Calu3 (cell line): ENCODE results near the gene NECAB2. TPM values are rescaled to one million over a fixed set of nuclear protein-coding genes. Genes with fewer than 3 reads are reported as not detected.

Source experiments
- BruUV-seq: library from RNA; stranded (reverse); fragments of 400-500 nt; replicated peaks from 2 replicates; lab custom pipeline; 2021; lab: Mats Ljungman, UMichigan
- CTCF ChIA-PET: fragments of 300-600 bp; sonication (Branson Sonifier 250); formaldehyde crosslinking; loops from one replicate; lab custom pipeline; 2022; ENCODE audit warnings: antibody characterized with exemption; lab: Charles Lee
- DNase-seq: peaks from one replicate; pipeline ENCODE4 v3.0.0; 2022
- H3K27ac Mint-ChIP-seq: one replicate; pipeline ENCODE4 v1.8.0; 2022; ENCODE audit warnings: mixed read lengths; ENCODE audit not compliant: unreplicated experiment
- H3K27me3 Mint-ChIP-seq: one replicate; pipeline ENCODE4 v1.8.0; 2022; ENCODE audit warnings: mixed read lengths; ENCODE audit not compliant: unreplicated experiment
- H3K36me3 Mint-ChIP-seq: one replicate; pipeline ENCODE4 v1.8.0; 2022; ENCODE audit warnings: mild to moderate bottlenecking, moderate library complexity, mixed read lengths; ENCODE audit not compliant: insufficient read depth, unreplicated experiment
- H3K4me1 Mint-ChIP-seq: one replicate; pipeline ENCODE4 v1.8.0; 2022; ENCODE audit warnings: mild to moderate bottlenecking, low read depth, mixed read lengths; ENCODE audit not compliant: unreplicated experiment
- H3K4me3 Mint-ChIP-seq: one replicate; pipeline ENCODE4 v1.8.0; 2022; ENCODE audit warnings: mild to moderate bottlenecking, low read depth, moderate library complexity, mixed read lengths; ENCODE audit not compliant: unreplicated experiment
- H3K9me3 Mint-ChIP-seq: one replicate; pipeline ENCODE4 v1.8.0; 2022; ENCODE audit warnings: low read depth, mixed read lengths; ENCODE audit not compliant: unreplicated experiment
- intact Hi-C: fragments of 100-400 bp; cut with micrococcal nuclease; formaldehyde crosslinking; loops from one replicate; pipeline ENCODE4 v1.10.0; 2022; ENCODE audit not compliant: unreplicated experiment
- total RNA-seq: library from RNA; stranded (reverse); gene quantifications from 2 replicates; pipeline ENCODE4 v1.2.3, GENCODE V29; 2022
- TF ChIP-seq, protein P1 (sequence below): fragments of 200-600 bp; IDR thresholded peaks from one replicate; pipeline ENCODE4 v1.8.0; 2022; ENCODE audit warnings: antibody characterized with exemption; ENCODE audit not compliant: unreplicated experiment

The NECAB2 gene
- total RNA-seq, 1 experiment from 2014 or later = 0.28 TPM

DNA sequence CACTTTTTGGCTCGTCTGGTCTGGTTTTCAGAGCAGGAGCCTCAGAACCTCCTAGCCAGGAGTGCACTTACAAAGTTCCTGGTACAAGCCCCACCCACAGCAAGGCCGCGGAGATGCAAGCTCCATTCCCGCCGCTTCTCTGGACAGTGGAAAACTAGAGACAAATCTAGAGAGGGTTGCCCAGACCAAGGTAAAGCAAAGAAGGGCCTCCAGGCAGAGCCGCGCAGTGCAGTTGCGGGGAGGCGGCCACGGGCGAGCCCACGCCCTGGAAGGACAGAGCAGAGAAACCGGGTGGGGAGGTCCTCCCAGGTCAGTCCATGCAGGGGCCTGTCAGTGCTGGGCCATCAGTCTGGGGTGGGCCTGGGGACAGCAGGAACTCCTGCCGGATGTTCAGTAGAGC is 26.0 kb upstream of the NECAB2 start:
- no peaks in the 10 kb centered on the region for H3K9me3 Mint-ChIP-seq
- TF ChIP-seq, protein P1, sequence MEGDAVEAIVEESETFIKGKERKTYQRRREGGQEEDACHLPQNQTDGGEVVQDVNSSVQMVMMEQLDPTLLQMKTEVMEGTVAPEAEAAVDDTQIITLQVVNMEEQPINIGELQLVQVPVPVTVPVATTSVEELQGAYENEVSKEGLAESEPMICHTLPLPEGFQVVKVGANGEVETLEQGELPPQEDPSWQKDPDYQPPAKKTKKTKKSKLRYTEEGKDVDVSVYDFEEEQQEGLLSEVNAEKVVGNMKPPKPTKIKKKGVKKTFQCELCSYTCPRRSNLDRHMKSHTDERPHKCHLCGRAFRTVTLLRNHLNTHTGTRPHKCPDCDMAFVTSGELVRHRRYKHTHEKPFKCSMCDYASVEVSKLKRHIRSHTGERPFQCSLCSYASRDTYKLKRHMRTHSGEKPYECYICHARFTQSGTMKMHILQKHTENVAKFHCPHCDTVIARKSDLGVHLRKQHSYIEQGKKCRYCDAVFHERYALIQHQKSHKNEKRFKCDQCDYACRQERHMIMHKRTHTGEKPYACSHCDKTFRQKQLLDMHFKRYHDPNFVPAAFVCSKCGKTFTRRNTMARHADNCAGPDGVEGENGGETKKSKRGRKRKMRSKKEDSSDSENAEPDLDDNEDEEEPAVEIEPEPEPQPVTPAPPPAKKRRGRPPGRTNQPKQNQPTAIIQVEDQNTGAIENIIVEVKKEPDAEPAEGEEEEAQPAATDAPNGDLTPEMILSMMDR = no peak
- H3K4me3 Mint-ChIP-seq = no peak overlapping the region
- peaks cover 6% of the 10 kb centered on the region for H3K36me3 Mint-ChIP-seq
- no TSS peak for BruUV-seq
- intact Hi-C loops = no loop called here
- no peak overlapping the region for H3K27ac Mint-ChIP-seq
- H3K27me3 Mint-ChIP-seq = peaks cover 4% of the 10 kb centered on the region
- H3K4me1 Mint-ChIP-seq = peaks cover 9% of the 10 kb centered on the region
- CTCF ChIA-PET = no interaction called here
- no peak for DNase-seq

DNA sequence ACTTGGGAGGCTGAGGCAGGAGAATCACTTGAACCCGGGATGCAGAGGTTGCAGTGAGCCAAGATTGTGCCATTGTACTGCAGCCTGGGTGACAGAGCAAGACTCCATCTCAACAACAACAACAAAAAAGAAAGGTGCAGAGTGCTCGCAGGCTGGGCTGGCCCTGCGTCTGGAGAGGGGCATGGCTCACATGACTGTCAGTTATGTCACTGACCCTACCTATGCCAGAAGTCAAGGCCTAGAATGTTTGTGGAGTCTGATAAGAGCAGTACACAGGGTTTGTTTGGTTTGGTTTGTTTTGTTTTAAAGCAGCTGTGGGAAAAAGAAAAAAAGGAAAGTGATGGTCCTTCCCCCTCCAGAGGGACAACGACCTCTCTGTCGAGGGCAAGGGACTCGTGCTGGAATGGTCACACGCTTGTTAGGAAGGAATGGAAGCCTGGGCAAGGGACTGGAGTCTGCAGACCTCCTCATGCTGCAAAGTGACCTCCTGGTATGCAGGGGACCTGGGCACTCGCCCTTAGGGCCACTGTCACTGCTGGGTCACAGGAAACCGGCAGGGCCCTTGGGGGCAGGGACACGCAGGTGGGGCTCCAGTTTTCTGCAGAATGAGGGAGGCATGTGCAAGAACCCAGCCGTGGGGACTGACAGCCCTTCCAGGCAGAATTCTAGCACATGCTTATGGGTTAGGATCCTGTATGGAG is 25.1 kb upstream of the NECAB2 start:
- Mint-ChIP-seq H3K4me1 (peaks cover 9% of the 10 kb centered on the region), H3K27me3 (no peaks in the 10 kb centered on the region), H3K9me3 (no peaks in the 10 kb centered on the region), H3K4me3 (no peak overlapping the region), H3K36me3 (peaks cover 6% of the 10 kb centered on the region), H3K27ac (no peak overlapping the region)
- CTCF ChIA-PET = no interaction called here
- no peak for DNase-seq
- intact Hi-C loops = no loop called here
- no TSS peak for BruUV-seq
- TF ChIP-seq, protein P1 = no peak

DNA sequence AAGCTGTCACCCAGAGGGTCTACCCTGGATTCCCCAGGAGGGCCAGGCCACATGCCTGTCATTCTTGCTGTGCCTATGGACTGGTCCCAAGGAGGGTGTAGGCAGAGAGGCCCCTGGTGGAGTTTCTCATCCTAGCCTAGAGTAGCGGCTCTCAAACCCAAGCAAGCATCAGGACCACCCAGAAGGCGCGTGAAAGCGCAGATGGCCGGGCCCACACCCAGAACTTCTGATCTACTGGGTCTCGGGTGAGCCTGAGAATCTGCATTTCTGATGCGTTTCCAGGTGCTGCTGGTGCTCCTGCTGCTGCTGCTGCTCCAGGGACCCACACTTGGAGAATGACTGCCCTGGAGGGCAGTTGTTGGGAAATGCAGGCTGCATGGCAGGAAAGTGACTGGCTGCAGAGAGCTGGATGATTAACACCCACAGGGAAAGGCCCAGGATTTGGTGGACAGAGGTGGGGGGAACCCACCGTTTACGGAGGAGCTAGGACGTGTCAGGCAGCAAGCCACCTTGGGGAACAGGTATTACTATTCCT is 24.5 kb upstream of the NECAB2 start:
- H3K27me3 Mint-ChIP-seq = no peaks in the 10 kb centered on the region
- H3K4me3 Mint-ChIP-seq = no peak overlapping the region
- intact Hi-C loops = no loop called here
- H3K4me1 Mint-ChIP-seq = peaks cover 9% of the 10 kb centered on the region
- H3K9me3 Mint-ChIP-seq = no peaks in the 10 kb centered on the region
- BruUV-seq = no TSS peak
- TF ChIP-seq, protein P1 = no peak
- H3K27ac Mint-ChIP-seq = no peak overlapping the region
- no peak for DNase-seq
- CTCF ChIA-PET = no interaction called here
- peaks cover 6% of the 10 kb centered on the region for H3K36me3 Mint-ChIP-seq

- Mint-ChIP-seq H3K27ac (no peak overlapping the region), H3K36me3 (peaks cover 8% of the 10 kb centered on the region), H3K4me3 (no peak overlapping the region), H3K9me3 (no peaks in the 10 kb centered on the region), H3K4me1 (peaks cover 9% of the 10 kb centered on the region), H3K27me3 (no peaks in the 10 kb centered on the region)
- BruUV-seq = no TSS peak
- DNase-seq = no peak
- CTCF ChIA-PET = no interaction called here
- TF ChIP-seq, protein P1 = no peak
- intact Hi-C loops = no loop called here
Observed at GRCh38 chr16:83945587-83945986, 22.5 kb upstream of the NECAB2 start.
